H9 (cell line): ENCODE results near the gene ANP32D. TPM values are rescaled to one million over a fixed set of nuclear protein-coding genes. Genes with fewer than 3 reads are reported as not detected.

Experiments used
- DNase-seq: peaks from one replicate; pipeline ENCODE4 v3.0.0-alpha.2; 2017
- H2AFZ ChIP-seq: one replicate; pipeline ENCODE4 v1.6.1; 2013; ENCODE audit warnings: mild to moderate bottlenecking, low read length, control low read depth, moderate library complexity
- H2AK5ac ChIP-seq: 2 replicates; pipeline ENCODE4 v1.6.1; 2013; ENCODE audit warnings: low read length, control low read depth, mixed read lengths; ENCODE audit not compliant: insufficient read length
- H2BK120ac ChIP-seq: one replicate; pipeline ENCODE4 v1.6.1; 2013; ENCODE audit warnings: low read depth, mild to moderate bottlenecking, low read length, control low read depth, inconsistent platforms; ENCODE audit not compliant: poor library complexity, severe bottlenecking
- H2BK12ac ChIP-seq: 2 replicates; pipeline ENCODE4 v1.6.1; 2013; ENCODE audit warnings: low read length, control low read depth, mixed read lengths, low read depth; ENCODE audit not compliant: insufficient read length
- H2BK15ac ChIP-seq: 2 replicates; pipeline ENCODE4 v1.6.1; 2013; ENCODE audit warnings: low read depth, low read length, control low read depth
- H2BK20ac ChIP-seq: one replicate; pipeline ENCODE4 v1.6.1; 2013; ENCODE audit warnings: low read depth, mild to moderate bottlenecking, low read length, control low read depth, inconsistent platforms; ENCODE audit not compliant: poor library complexity, severe bottlenecking
- H2BK5ac ChIP-seq: 2 replicates; pipeline ENCODE4 v1.6.1; 2013; ENCODE audit warnings: low read length, control low read depth, mixed read lengths; ENCODE audit not compliant: insufficient read length
- H3K14ac ChIP-seq: 2 replicates; pipeline ENCODE4 v1.6.1; 2013; ENCODE audit warnings: low read length, control low read depth; ENCODE audit not compliant: insufficient read depth
- H3K18ac ChIP-seq: 2 replicates; pipeline ENCODE4 v1.6.1; 2013; ENCODE audit warnings: low read depth, mild to moderate bottlenecking, mixed read lengths, low read length, control low read depth; ENCODE audit not compliant: insufficient read length
- H3K23ac ChIP-seq: 2 replicates; pipeline ENCODE4 v1.6.1; 2013; ENCODE audit warnings: low read length, control low read depth, mixed read lengths, low read depth; ENCODE audit not compliant: insufficient read length
- H3K23me2 ChIP-seq: 2 replicates; pipeline ENCODE4 v1.6.1; 2013; ENCODE audit warnings: low read depth, mild to moderate bottlenecking, mixed read lengths, low read length, control low read depth; ENCODE audit not compliant: insufficient read length, poor library complexity, severe bottlenecking
- H3K27ac ChIP-seq: 2 replicates; pipeline ENCODE4 v1.5.1; 2013; ENCODE audit warnings: low read length, control low read depth, mixed read lengths, low read depth; ENCODE audit not compliant: insufficient read length
- H3K27me3 ChIP-seq: 2 replicates; pipeline ENCODE4 v1.6.1; 2013; ENCODE audit warnings: low read length, control low read depth, inconsistent platforms; ENCODE audit not compliant: insufficient read depth
- H3K4ac ChIP-seq: 2 replicates; pipeline ENCODE4 v1.6.1; 2013; ENCODE audit warnings: low read depth, mild to moderate bottlenecking, control low read depth, inconsistent platforms, low read length, moderate library complexity
- H3K4me1 ChIP-seq: 2 replicates; pipeline ENCODE4 v1.6.1; 2013; ENCODE audit warnings: low read length, control low read depth, inconsistent platforms; ENCODE audit not compliant: insufficient read depth
- H3K4me2 ChIP-seq: 2 replicates; pipeline ENCODE4 v1.6.1; 2013; ENCODE audit warnings: low read length, control low read depth, mixed read lengths; ENCODE audit not compliant: insufficient read length, insufficient read depth
- H3K56ac ChIP-seq: 2 replicates; pipeline ENCODE4 v1.6.1; 2013; ENCODE audit warnings: low read depth, mild to moderate bottlenecking, mixed read lengths, low read length, control low read depth; ENCODE audit not compliant: insufficient read length
- H3K79me1 ChIP-seq: 2 replicates; pipeline ENCODE4 v1.6.1; 2013; ENCODE audit warnings: low read depth, mild to moderate bottlenecking, moderate library complexity, low read length, control low read depth, inconsistent platforms; ENCODE audit not compliant: insufficient read depth, poor library complexity, severe bottlenecking
- H3K79me2 ChIP-seq: 2 replicates; pipeline ENCODE4 v1.6.1; 2013; ENCODE audit warnings: low read length, control low read depth, inconsistent platforms; ENCODE audit not compliant: insufficient read depth
- H3K9ac ChIP-seq: 2 replicates; pipeline ENCODE4 v1.6.1; 2013; ENCODE audit warnings: low read length, control low read depth, mixed read lengths; ENCODE audit not compliant: insufficient read length; ENCODE audit errors: extremely low read depth
- H3K9me3 ChIP-seq: one replicate; pipeline ENCODE4 v1.6.1; 2013; ENCODE audit warnings: low read depth, low read length, inconsistent platforms; ENCODE audit not compliant: control insufficient read depth
- H3T11ph ChIP-seq: one replicate; pipeline ENCODE4 v1.6.1; 2013; ENCODE audit warnings: mild to moderate bottlenecking, low read length, control low read depth, inconsistent platforms
- H4K20me1 ChIP-seq: one replicate; pipeline ENCODE4 v1.6.1; 2013; ENCODE audit not compliant: control insufficient read depth, insufficient read length, insufficient read depth
- H4K5ac ChIP-seq: 2 replicates; pipeline ENCODE4 v1.6.1; 2013; ENCODE audit warnings: low read depth, mild to moderate bottlenecking, mixed read lengths, low read length, control low read depth; ENCODE audit not compliant: insufficient read length
- H4K8ac ChIP-seq: replicated peaks from 2 replicates; pipeline ENCODE4 v1.6.1; 2013; ENCODE audit warnings: low read length, control low read depth, mixed read lengths, low read depth; ENCODE audit not compliant: insufficient read length
- H4K91ac ChIP-seq: 2 replicates; pipeline ENCODE4 v1.6.1; 2013; ENCODE audit warnings: low read depth, mild to moderate bottlenecking, moderate library complexity, mixed read lengths, low read length, control low read depth; ENCODE audit not compliant: insufficient read length
- H3K27ac Mint-ChIP-seq, 3 experiments: 2 replicates in 2 of 3; 3 replicates in 1 of 3; pipeline ENCODE4 v1.8.0; 2020 to 2021; ENCODE audit warnings: mixed read lengths in 3 of 3, mild to moderate bottlenecking in 1 of 3, moderate library complexity in 1 of 3
- H3K27me3 Mint-ChIP-seq: 2 replicates; pipeline ENCODE4 v1.8.0; 2021; ENCODE audit warnings: low read depth, mild to moderate bottlenecking, moderate library complexity, mixed read lengths
- H3K36me3 Mint-ChIP-seq, 3 experiments: 2 replicates in 2 of 3; 3 replicates in 1 of 3; pipeline ENCODE4 v1.8.0; 2020 to 2021; ENCODE audit warnings: low read depth in 3 of 3, mixed read lengths in 3 of 3; ENCODE audit not compliant: insufficient read depth in 1 of 3
- H3K4me1 Mint-ChIP-seq, 2 experiments: 2 replicates each; pipeline ENCODE4 v1.8.0; 2020; ENCODE audit warnings: mixed read lengths in 2 of 2
- H3K4me3 Mint-ChIP-seq, 2 experiments: 2 replicates in 1 of 2; 3 replicates in 1 of 2; pipeline ENCODE4 v1.8.0; 2020 to 2021; ENCODE audit warnings: mild to moderate bottlenecking in 2 of 2, mixed read lengths in 2 of 2, moderate library complexity in 1 of 2
- H3K9me3 Mint-ChIP-seq, 2 experiments: 2 replicates in 1 of 2; 3 replicates in 1 of 2; pipeline ENCODE4 v1.8.0; 2020; ENCODE audit warnings: mild to moderate bottlenecking in 2 of 2, mixed read lengths in 2 of 2, moderate library complexity in 1 of 2
- WGBS: extraction: QIAGEN DNeasy Blood & Tissue Kit; methylation state at CpG from one replicate; pipeline ENCODE4 v1.1.7; 2013; ENCODE audit warnings: missing lambda C conversion rate, low lambda C conversion rate, mixed read lengths; ENCODE audit not compliant: insufficient read length; ENCODE audit errors: extremely low coverage; 5-methylcytosine and 5-hydroxymethylcytosine counted together
- total RNA-seq: library from RNA; stranded (reverse); gene quantifications from 2 replicates; pipeline ENCODE4 v1.2.1, GENCODE V29; 2021
- TF ChIP-seq, protein P1 (sequence below): fragments of 200-600 bp; sonication (generic); conservative IDR thresholded peaks from 3 replicates; pipeline ENCODE4 v1.8.0; 2021; ENCODE audit warnings: antibody characterized with exemption, mild to moderate bottlenecking

The ANP32D gene
- total RNA-seq, 1 experiment from 2014 or later, result not detected

DNA sequence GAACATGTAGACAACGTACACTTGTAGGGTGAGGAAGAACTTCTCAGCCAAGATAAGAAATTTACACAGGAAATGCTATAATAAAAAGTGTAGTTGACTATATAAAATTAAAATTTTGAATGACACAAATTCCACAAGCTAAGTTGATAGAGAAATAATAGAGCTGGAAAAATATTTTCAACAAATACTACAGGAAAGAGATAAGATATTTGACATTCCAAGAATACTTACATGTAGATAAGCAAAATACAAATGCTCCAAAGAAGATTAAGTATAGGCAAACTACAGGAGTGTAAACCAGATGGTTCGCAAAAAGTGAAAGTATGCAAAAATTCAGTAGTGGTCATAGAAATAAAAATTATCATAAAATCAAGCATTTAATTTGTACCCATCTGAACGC, 49.2 kb upstream of the ANP32D start:
- H4K20me1 ChIP-seq, result no peaks in the 10 kb centered on the region
- H3T11ph ChIP-seq, result no peak overlapping the region
- H2BK5ac ChIP-seq, result no peak overlapping the region
- H3K36me3 Mint-ChIP-seq, result no peaks in the 10 kb centered on the region
- H2AFZ ChIP-seq, result no peak overlapping the region
- no peak overlapping the region for H2AK5ac ChIP-seq
- no peaks in the 10 kb centered on the region; the same call in 1 of the 2 replicates for H3K4me1 ChIP-seq
- H3K27me3 Mint-ChIP-seq, result peaks cover 66% of the 10 kb centered on the region
- H3K23ac ChIP-seq, result no peak overlapping the region
- no peak overlapping the region for H2BK15ac ChIP-seq
- H3K4me3 Mint-ChIP-seq, result no peak overlapping the region
- peaks cover 5 to 71% of the 10 kb centered on the region in 2 experiments; a peak in 3 of 5 replicates for H3K9me3 Mint-ChIP-seq
- no peak overlapping the region for H4K5ac ChIP-seq
- no peaks in the 10 kb centered on the region for H3K9me3 ChIP-seq
- no peak overlapping the region for H2BK120ac ChIP-seq
- no CpG with 5 or more reads among the region's 3 CpGs for WGBS
- no peaks in the 10 kb centered on the region for H3K79me2 ChIP-seq
- H3K56ac ChIP-seq, result no peak overlapping the region
- TF ChIP-seq, protein P1, sequence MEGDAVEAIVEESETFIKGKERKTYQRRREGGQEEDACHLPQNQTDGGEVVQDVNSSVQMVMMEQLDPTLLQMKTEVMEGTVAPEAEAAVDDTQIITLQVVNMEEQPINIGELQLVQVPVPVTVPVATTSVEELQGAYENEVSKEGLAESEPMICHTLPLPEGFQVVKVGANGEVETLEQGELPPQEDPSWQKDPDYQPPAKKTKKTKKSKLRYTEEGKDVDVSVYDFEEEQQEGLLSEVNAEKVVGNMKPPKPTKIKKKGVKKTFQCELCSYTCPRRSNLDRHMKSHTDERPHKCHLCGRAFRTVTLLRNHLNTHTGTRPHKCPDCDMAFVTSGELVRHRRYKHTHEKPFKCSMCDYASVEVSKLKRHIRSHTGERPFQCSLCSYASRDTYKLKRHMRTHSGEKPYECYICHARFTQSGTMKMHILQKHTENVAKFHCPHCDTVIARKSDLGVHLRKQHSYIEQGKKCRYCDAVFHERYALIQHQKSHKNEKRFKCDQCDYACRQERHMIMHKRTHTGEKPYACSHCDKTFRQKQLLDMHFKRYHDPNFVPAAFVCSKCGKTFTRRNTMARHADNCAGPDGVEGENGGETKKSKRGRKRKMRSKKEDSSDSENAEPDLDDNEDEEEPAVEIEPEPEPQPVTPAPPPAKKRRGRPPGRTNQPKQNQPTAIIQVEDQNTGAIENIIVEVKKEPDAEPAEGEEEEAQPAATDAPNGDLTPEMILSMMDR, result no peak
- H3K4ac ChIP-seq, result no peak overlapping the region
- no peak overlapping the region for H3K27ac ChIP-seq
- H3K27ac Mint-ChIP-seq, result no peak overlapping the region
- H3K14ac ChIP-seq, result no peak overlapping the region
- no peak overlapping the region for H2BK20ac ChIP-seq
- peaks cover 3 to 15% of the 10 kb centered on the region in 2 experiments; a peak in 3 of 4 replicates for H3K4me1 Mint-ChIP-seq
- H4K8ac ChIP-seq, result no peak overlapping the region
- DNase-seq, result no peak
- H3K4me2 ChIP-seq, result no peak overlapping the region
- peaks cover under 1% of the 10 kb centered on the region; the same call in 1 of the 2 replicates for H3K27me3 ChIP-seq
- no peak overlapping the region for H3K18ac ChIP-seq
- no peak overlapping the region for H3K9ac ChIP-seq
- H4K91ac ChIP-seq, result no peak overlapping the region
- H3K23me2 ChIP-seq, result no peaks in the 10 kb centered on the region
- no peaks in the 10 kb centered on the region for H3K79me1 ChIP-seq
- H2BK12ac ChIP-seq, result no peak overlapping the region
